ENCODE data around the gene CEP70.

CEP70 gene

DNA sequence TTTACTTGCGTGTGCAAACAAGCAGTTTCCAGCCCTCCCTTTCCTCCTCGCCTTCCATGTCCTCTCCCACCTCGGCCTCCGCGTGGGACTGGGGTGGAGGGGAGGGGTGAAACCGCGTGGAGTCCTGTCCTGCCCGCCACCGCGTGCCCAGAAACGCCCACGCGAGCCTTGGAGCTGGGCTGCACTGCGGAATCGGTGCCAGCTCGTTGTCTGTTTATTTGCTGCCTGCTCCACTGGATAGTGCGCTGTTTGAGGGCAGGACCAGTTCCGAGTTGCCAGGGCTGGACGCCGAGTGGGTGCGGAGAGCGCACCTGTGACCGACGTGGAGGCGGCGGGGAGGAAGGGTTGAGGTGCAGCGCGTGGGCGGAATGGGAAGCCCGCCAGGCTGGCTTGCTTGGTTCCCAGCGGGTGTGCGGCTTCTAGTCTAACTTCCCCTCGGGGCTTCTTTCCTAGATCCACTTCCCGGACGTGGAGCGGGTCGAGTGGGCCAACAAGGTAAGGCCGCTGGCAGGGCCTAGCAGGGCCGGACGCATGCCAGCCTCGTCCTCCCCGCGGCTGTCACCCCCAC, 142.4 kb downstream of the CEP70 start:
- no peak overlapping the region for H3K4me3 ChIP-seq (ENCODE audit: low read depth, low read length)
- no peak for DNase-seq (ENCODE audit: low read depth)
- TF ChIP-seq MYC (IDR thresholded peaks at IDR 0.05; ENCODE audit: low read depth, low read length), result no peak
- TF ChIP-seq POLR2A (IDR thresholded peaks at IDR 0.05; ENCODE audit: extremely low read depth, insufficient read length), result no peak
- TF ChIP-seq, protein P1, sequence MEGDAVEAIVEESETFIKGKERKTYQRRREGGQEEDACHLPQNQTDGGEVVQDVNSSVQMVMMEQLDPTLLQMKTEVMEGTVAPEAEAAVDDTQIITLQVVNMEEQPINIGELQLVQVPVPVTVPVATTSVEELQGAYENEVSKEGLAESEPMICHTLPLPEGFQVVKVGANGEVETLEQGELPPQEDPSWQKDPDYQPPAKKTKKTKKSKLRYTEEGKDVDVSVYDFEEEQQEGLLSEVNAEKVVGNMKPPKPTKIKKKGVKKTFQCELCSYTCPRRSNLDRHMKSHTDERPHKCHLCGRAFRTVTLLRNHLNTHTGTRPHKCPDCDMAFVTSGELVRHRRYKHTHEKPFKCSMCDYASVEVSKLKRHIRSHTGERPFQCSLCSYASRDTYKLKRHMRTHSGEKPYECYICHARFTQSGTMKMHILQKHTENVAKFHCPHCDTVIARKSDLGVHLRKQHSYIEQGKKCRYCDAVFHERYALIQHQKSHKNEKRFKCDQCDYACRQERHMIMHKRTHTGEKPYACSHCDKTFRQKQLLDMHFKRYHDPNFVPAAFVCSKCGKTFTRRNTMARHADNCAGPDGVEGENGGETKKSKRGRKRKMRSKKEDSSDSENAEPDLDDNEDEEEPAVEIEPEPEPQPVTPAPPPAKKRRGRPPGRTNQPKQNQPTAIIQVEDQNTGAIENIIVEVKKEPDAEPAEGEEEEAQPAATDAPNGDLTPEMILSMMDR (IDR thresholded peaks at IDR 0.05; ENCODE audit: low read depth, low read length), result no peak
- TF ChIP-seq, protein P2, sequence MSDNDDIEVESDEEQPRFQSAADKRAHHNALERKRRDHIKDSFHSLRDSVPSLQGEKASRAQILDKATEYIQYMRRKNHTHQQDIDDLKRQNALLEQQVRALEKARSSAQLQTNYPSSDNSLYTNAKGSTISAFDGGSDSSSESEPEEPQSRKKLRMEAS (IDR thresholded peaks at IDR 0.05; ENCODE audit: low read depth, low read length), result no peak

DNA sequence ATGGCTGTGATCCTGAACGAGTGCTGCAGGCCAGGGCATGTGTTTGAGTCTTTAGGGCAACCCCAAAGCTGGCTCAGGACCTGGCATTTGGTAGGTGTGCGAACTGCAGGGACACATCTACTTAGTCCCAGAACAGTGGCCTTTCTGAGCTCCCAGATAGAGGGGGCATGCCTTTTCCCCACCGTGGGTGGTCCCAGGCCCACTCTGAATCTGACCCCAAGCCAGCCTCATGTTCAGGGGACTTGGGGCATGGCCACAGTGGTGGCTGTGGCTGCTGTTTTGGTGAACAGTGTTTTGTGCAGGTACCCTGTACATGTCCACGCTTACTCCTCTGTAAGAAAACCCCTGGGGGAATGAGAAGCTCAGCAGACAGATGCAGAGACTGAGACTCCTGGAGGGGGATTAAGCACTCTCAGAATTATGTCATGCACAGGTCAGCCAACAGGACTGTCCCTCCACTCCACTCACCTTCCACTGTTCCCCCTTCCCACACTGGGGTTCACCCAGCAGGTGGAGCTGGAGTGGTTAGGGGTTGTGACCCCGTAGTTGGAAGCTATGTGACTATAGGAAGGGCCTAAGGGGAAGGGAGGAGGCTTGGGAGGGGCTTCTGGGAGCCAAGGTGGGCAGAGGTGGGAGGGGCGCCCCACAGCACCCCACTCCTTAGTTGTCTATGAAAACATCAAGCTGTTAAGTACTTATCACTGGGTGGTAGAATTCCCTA, 143.2 kb downstream of the CEP70 start:
- H3K4me3 ChIP-seq (ENCODE audit: low read depth, low read length), result no peak overlapping the region
- no peak for TF ChIP-seq POLR2A (IDR thresholded peaks at IDR 0.05; ENCODE audit: extremely low read depth, insufficient read length)
- TF ChIP-seq, protein P2 (IDR thresholded peaks at IDR 0.05; ENCODE audit: low read depth, low read length), result no peak
- TF ChIP-seq, protein P1 (IDR thresholded peaks at IDR 0.05; ENCODE audit: low read depth, low read length), result no peak
- DNase-seq (ENCODE audit: low read depth), result no peak

GRCh38 chr3:138450181-138450580, 143.9 kb downstream of the CEP70 start:
- TF ChIP-seq POLR2A (IDR thresholded peaks at IDR 0.05; ENCODE audit: extremely low read depth, insufficient read length) (no peak), MYC (IDR thresholded peaks at IDR 0.05; ENCODE audit: low read depth, low read length) (no peak)
- TF ChIP-seq, protein P1 (IDR thresholded peaks at IDR 0.05; ENCODE audit: low read depth, low read length), result no peak
- TF ChIP-seq, protein P2 (IDR thresholded peaks at IDR 0.05; ENCODE audit: low read depth, low read length), result no peak
- H3K4me3 ChIP-seq (ENCODE audit: low read depth, low read length), result no peak overlapping the region
- no peak for DNase-seq (ENCODE audit: low read depth)

- TF ChIP-seq, protein P2 (IDR thresholded peaks at IDR 0.05; ENCODE audit: low read depth, low read length), result no peak
- TF ChIP-seq POLR2A (IDR thresholded peaks at IDR 0.05; ENCODE audit: extremely low read depth, insufficient read length), result no peak
- TF ChIP-seq MYC (IDR thresholded peaks at IDR 0.05; ENCODE audit: low read depth, low read length), result no peak
- TF ChIP-seq, protein P1 (IDR thresholded peaks at IDR 0.05; ENCODE audit: low read depth, low read length), result no peak
- DNase-seq (ENCODE audit: low read depth), result no peak
- H3K4me3 ChIP-seq (ENCODE audit: low read depth, low read length), result no peak overlapping the region
These were observed 144.6 kb downstream of the CEP70 start for GRCh38 chr3:138449490-138449889.

- H3K4me3 ChIP-seq (ENCODE audit: low read depth, low read length), result no peak overlapping the region
- TF ChIP-seq MYC (IDR thresholded peaks at IDR 0.05; ENCODE audit: low read depth, low read length), result no peak
- no peak for TF ChIP-seq POLR2A (IDR thresholded peaks at IDR 0.05; ENCODE audit: extremely low read depth, insufficient read length)
- TF ChIP-seq, protein P2 (IDR thresholded peaks at IDR 0.05; ENCODE audit: low read depth, low read length), result no peak
- TF ChIP-seq, protein P1 (IDR thresholded peaks at IDR 0.05; ENCODE audit: low read depth, low read length), result no peak
- DNase-seq (ENCODE audit: low read depth), result no peak
These were observed 145.4 kb downstream of the CEP70 start for GRCh38 chr3:138448631-138449030.
